A549 treated with AZD2906 at 1 μM for 4 hours (cell line): ENCODE results near the gene MED17. TPM values are rescaled to one million over a fixed set of nuclear protein-coding genes. Genes with fewer than 3 reads are reported as not detected.

Source experiments
- total RNA-seq: library from RNA; stranded (reverse); fragments of 200-300 nt; extraction: Qiagen RNA extraction; gene quantifications from 5 replicates; pipeline ENCODE4 v1.2.3, GENCODE V29; 2022

MED17 gene, protein sequence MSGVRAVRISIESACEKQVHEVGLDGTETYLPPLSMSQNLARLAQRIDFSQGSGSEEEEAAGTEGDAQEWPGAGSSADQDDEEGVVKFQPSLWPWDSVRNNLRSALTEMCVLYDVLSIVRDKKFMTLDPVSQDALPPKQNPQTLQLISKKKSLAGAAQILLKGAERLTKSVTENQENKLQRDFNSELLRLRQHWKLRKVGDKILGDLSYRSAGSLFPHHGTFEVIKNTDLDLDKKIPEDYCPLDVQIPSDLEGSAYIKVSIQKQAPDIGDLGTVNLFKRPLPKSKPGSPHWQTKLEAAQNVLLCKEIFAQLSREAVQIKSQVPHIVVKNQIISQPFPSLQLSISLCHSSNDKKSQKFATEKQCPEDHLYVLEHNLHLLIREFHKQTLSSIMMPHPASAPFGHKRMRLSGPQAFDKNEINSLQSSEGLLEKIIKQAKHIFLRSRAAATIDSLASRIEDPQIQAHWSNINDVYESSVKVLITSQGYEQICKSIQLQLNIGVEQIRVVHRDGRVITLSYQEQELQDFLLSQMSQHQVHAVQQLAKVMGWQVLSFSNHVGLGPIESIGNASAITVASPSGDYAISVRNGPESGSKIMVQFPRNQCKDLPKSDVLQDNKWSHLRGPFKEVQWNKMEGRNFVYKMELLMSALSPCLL
- 20.7 to 23.6 TPM (median 21.6 TPM) in 5 replicates for total RNA-seq

DNA sequence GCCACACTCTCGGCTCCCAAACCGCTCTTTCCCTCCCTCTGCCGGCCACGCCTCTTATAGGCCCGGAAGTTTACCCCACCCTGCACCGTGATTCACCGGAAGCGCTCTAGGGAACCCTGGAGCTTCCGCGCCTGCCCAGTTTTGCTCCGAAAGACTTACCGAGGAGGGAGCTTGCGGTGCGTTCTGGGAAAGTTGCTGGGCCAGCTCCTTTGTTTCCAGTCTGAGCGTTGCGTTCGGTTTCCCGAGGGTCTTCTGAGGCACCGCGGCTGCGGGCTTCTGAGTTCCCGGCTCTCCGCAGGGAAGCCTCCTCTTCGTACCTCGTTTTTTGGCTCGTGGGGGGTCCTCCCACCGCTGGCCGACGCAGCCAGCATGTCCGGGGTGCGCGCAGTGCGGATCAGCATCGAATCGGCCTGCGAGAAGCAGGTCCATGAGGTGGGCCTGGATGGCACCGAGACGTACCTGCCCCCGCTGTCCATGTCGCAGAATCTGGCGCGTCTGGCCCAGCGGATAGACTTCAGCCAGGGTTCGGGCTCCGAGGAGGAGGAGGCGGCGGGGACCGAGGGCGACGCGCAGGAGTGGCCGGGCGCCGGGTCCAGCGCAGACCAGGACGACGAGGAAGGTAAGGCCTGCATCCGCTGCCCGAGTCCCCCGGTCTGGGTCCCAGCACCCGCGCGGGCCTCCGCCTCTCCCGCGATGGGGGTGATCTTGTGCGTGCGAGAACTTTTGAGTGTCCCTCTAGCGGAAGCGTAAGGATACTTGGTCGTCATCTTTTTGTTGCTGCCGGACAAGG is at the start of gene MED17:
Gene MED17, plus strand, starts transcription at position 138 of the 790 bp plus-strand sequence. Its CDS starts 232 bp downstream, at position 370.

DNA sequence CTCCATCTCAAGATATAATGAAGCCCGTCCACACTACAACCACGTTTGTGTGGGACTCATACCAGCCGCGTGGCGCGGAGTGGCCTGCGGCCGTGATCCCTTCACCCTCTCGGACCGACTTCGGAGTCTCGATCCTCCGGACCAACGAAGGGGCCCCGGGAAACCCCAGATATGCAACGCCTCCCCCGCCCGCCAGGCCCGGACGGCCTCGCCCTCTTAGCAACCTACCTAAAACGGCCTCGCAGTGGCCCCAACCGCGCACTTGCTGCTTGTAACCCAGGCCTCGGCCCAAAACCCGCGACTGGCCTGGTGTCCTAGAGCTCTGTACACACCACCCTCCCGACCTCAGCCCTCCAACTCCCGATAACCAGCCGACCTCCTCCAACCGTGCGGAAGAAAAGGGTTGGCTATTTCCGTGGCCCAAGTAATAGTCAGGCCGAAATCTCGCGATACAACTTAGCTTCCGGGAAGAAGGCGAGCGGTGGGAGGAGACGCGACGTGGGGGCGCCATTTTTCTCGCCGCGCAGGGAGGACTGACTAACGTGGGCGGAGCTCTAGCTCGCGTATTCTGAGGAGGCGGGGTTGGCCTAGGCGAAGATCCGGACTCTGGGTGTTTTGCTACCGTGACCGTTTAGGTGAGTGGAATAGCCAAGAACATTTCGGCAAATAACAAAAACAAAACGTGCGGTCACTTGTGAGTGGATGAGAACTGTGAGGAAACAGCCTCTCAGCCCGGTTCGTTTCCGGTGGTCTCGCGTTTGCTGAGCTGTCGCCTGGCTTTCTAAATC is 42.8 kb upstream of the MED17 start, which contains the start of the genes C11orf54 and TAF1D:
Gene C11orf54, plus strand, starts transcription at position 579 of the 788 bp plus-strand sequence. CDS start 5,722 bp downstream, outside the sequence.
Gene TAF1D, minus strand, starts transcription at position 402 of the 788 bp plus-strand sequence. CDS start 2,191 bp downstream, outside the sequence.

DNA sequence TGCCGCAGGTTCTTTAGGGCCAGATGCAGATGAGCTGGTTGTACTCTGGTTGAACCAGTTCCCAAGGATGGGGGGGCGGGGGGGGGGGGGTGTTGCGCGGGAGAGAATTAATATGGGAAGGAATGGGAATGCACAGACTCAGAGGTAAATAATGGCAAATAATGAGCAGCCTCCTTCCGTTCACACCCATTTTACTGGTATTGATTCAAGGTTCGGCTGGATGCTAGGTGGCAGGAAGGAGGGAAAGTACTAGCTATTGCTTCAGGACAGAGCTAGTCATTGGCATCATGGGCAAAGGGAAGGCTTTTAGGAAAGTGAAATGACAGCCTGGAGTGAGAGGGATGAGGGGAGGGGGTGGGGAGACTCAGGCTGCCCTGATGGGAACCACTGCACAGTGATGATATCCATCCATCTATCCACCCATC is 66.5 kb downstream of the MED17 start, which contains the start of gene VSTM5:
Gene VSTM5, minus strand, starts transcription at position 25 of the 425 bp plus-strand sequence. CDS start 116 bp downstream, outside the sequence.

Other genes starting within 250 kb of the MED17 start
- gene SMCO4, start 240.9 kb upstream of the MED17 start, total RNA-seq, result 17.0 to 26.1 TPM (median 20.4 TPM) in 5 replicates
- gene CEP295, start 122.6 kb upstream of the MED17 start, total RNA-seq, result 5.5 to 6.9 TPM (median 5.7 TPM) in 5 replicates
- 79.1 to 97.2 TPM (median 90.8 TPM) in 5 replicates for gene TAF1D, start 42.8 kb upstream of the MED17 start, total RNA-seq
- 11.8 to 17.1 TPM (median 13.8 TPM) in 5 replicates for gene C11orf54, start 42.6 kb upstream of the MED17 start, total RNA-seq
- 0.02 TPM in 2 of 5 replicates, not detected in the others for gene VSTM5, start 66.3 kb downstream of the MED17 start, total RNA-seq
- gene HEPHL1, start 237.1 kb downstream of the MED17 start, total RNA-seq, result not detected in 5 replicates